B cell (primary cell): Measurements from ENCODE around the gene FGFR3.

Experiments
- CTCF ChIP-seq: fragments of 200-600 bp; IDR thresholded peaks from one replicate; pipeline ENCODE4 v1.8.0; 2022; ENCODE audit warnings: antibody characterized with exemption, mild to moderate bottlenecking
- EZH2 ChIP-seq: IDR thresholded peaks from 2 replicates; pipeline ENCODE4 v1.6.1; 2012; ENCODE audit warnings: borderline replicate concordance, low read depth, mild to moderate bottlenecking, moderate library complexity, low read length; ENCODE audit not compliant: insufficient read depth, poor library complexity, severe bottlenecking

- no peak for TF ChIP-seq EZH2
- no peak for TF ChIP-seq CTCF
Observed at GRCh38 chr4:1813231-1813630, 20.1 kb downstream of the FGFR3 start.
